GM12878 (cell line): ENCODE data around the gene SDS. TPM values are rescaled to one million over a fixed set of nuclear protein-coding genes. Genes with fewer than 3 reads are reported as not detected.

Experiments used
- CEBPB ChIP-seq, 2 experiments: fragments of 150-350 bp in 1 of 2; IDR thresholded peaks; 2 replicates each; pipeline ENCODE4 v1.6.1; 2012 to 2014; ENCODE audit warnings: low read depth in 2 of 2, low read length in 2 of 2, borderline replicate concordance in 1 of 2, inconsistent platforms in 1 of 2
- EED ChIP-seq: sonication (generic); IDR thresholded peaks from 2 replicates; pipeline ENCODE4 v1.6.1; 2016; ENCODE audit warnings: antibody characterized with exemption, low read depth
- FOXK2 ChIP-seq: fragments of 450-650 bp; IDR thresholded peaks from 2 replicates; pipeline ENCODE4 v1.6.1; 2017; ENCODE audit warnings: mild to moderate bottlenecking, moderate library complexity
- HDGF ChIP-seq: fragments of 450-650 bp; IDR thresholded peaks from 2 replicates; pipeline ENCODE4 v1.6.1; 2016; ENCODE audit warnings: antibody characterized with exemption
- IKZF1 ChIP-seq: fragments of 450-650 bp; conservative IDR thresholded peaks from 2 replicates; pipeline ENCODE4 v1.6.1; 2017; ENCODE audit warnings: antibody characterized with exemption, mild to moderate bottlenecking
- KAT2A ChIP-seq: conservative IDR thresholded peaks from 2 replicates; pipeline ENCODE4 v1.6.1; 2011; ENCODE audit warnings: low read depth, low read length; ENCODE audit not compliant: control insufficient read depth
- LARP7 ChIP-seq: fragments of 450-650 bp; IDR thresholded peaks from 2 replicates; pipeline ENCODE4 v1.6.1; 2017; ENCODE audit warnings: mild to moderate bottlenecking
- MEF2A ChIP-seq: IDR thresholded peaks from 2 replicates; pipeline ENCODE4 v1.6.1; 2011; ENCODE audit warnings: low read depth, mild to moderate bottlenecking, low read length, moderate library complexity; ENCODE audit not compliant: insufficient read depth
- MTA2 ChIP-seq: fragments of 450-650 bp; IDR thresholded peaks from 2 replicates; pipeline ENCODE4 v1.6.1; 2016; ENCODE audit warnings: low read depth, mild to moderate bottlenecking, moderate library complexity
- MXI1 ChIP-seq: fragments of 150-350 bp; IDR thresholded peaks from 2 replicates; pipeline ENCODE4 v1.6.1; 2011; ENCODE audit warnings: low read depth, mild to moderate bottlenecking, inconsistent platforms, low read length, improper control_type of control experiment
- MYC ChIP-seq: IDR thresholded peaks from 2 replicates; pipeline ENCODE4 v1.6.1; 2011; ENCODE audit warnings: mild to moderate bottlenecking, low read length, moderate library complexity, inconsistent platforms; ENCODE audit not compliant: insufficient read depth, insufficient replicate concordance, insufficient read length, severe bottlenecking
- RELB ChIP-seq: fragments of 450-650 bp; IDR thresholded peaks from 2 replicates; pipeline ENCODE4 v1.6.1; 2017; ENCODE audit warnings: low read depth, mild to moderate bottlenecking, moderate library complexity
- TCF3 ChIP-seq: IDR thresholded peaks from 2 replicates; pipeline ENCODE4 v1.6.1; 2012; ENCODE audit warnings: low read depth, mild to moderate bottlenecking, low read length, borderline replicate concordance; ENCODE audit not compliant: insufficient read depth
- ZBED1 ChIP-seq: IDR thresholded peaks from 2 replicates; pipeline ENCODE4 v1.6.1; 2016; ENCODE audit warnings: borderline replicate concordance
- polyA plus RNA-seq, 11 experiments: library from polyadenylated mRNA; depleted of rRNA in 4 of 11; unstranded in 6 of 11; stranded (reverse) in 5 of 11; fragments of >200 nt; fragmentation: Nextera tagmentation in 4 of 11; fragmentation: Illumina TruSeq in 1 of 11; extraction: Ambion mirVana in 4 of 11; extraction: Trizol in 1 of 11; gene quantifications; 1 replicate in 1 of 11; 2 replicates in 10 of 11; pipeline versions ENCODE4 v1.2.1 to v1.2.3, GENCODE V29; 2011 to 2016; ENCODE audit warnings: inconsistent platforms in 2 of 11, missing spikeins in 2 of 11, low read depth in 1 of 11
- total RNA-seq, 4 experiments: library from RNA; depleted of rRNA in 3 of 4; stranded (reverse); fragments of >200 nt in 3 of 4; fragmentation: Illumina TruSeq in 1 of 4; extraction: Trizol in 1 of 4; gene quantifications; 2 replicates each; pipeline versions ENCODE4 v1.2.1 to v1.2.3, GENCODE V29; 2013 to 2021

Gene SDS
- total and polyA plus RNA-seq, 10 of the 15 experiments (the other 5 are each of a cell fraction or from before 2014, with no cell fraction given) = 0.18 TPM; not detected in 9

- TF ChIP-seq MYC (no peak), ZBED1 (no peak), RELB (peak; percentile 77), KAT2A (no peak), TCF3 (no peak), IKZF1 (peak; percentile 84), HDGF (no peak), LARP7 (no peak), MTA2 (peak; percentile 56; the same call in 1 of the 2 replicates), MXI1 (peak; percentile 46; the same call in 1 of the 2 replicates), FOXK2 (peak; percentile 72; the same call in 1 of the 2 replicates), EED (peak; percentile 59; the same call in 1 of the 2 replicates), CEBPB (IDR thresholded peaks at IDR 0.05; ENCODE audit: borderline replicate concordance in 1 of 2, low read depth in 2 of 2, low read length in 2 of 2) (no peak), MEF2A (no peak)
Measured at GRCh38 chr12:113422030-113422885, 18.6 kb upstream of the SDS start, which contains the start of gene SDSL (continued).
